ENCODE results near the gene MAT2A. TPM values are rescaled to one million over a fixed set of nuclear protein-coding genes. Genes with fewer than 3 reads are reported as not detected.
"Not testable (repeated sequence)": the region's sequence is repeated elsewhere in the genome, so short reads cannot be mapped to it uniquely, and the experiment has no call there.

Gene MAT2A
- total RNA-seq, 2 donors from 2014 or later, result 98.6 to 110 TPM

DNA sequence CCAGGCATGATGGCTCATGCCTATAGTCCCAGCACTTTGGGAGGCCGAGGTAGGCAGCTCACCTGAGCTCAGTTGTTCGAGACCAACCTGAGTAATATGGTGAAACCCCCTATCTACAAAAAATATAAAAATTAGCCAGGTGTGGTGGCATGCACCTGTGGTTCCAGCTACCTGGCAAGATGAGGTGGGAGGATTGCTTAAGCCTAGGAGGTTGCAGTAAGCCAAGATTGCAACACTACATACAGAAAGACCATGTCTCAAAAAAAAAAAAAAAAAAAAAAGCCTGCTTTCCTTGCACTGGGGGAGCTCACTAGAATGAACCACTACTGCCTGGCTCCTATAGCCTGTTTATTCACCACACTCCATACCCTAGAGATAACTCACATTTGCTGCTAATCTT is 7.4 kb upstream of the MAT2A start:
- Mint-ChIP-seq H3K4me3 (no peak overlapping the region), H3K27me3 (peaks cover 21% of the 10 kb centered on the region), H3K4me1 (peaks cover 9% of the 10 kb centered on the region), H3K36me3 (ENCODE audit: low read depth) (peaks cover 5% of the 10 kb centered on the region), H3K27ac (no peak overlapping the region)
- DNase-seq (no peak), ATAC-seq (no peak)
- no peaks in the 10 kb centered on the region for H3K9me3 ChIP-seq (ENCODE audit: control insufficient read depth, low read length, poor library complexity, severe bottlenecking)

DNA sequence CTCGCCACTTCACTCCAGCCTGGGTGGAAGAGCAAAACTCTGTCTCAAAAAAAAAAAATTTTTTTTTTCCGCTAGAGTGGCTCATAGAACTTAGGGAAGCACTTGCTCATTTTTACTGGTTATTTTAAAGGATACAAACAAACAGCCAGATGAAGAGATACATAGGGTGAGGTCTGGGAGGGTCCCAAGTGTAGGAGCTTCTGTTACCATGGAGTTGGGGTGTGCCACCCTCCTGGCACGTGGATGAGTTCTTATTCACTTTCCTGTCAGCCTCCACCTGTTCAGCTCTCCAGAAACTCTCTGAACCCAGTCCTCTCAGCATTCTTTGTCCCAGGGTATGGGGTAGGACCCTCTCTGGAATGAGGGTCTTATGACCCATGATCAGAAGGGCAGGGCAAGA is 4.9 kb upstream of the MAT2A start:
- Mint-ChIP-seq H3K27ac (no peak overlapping the region), H3K4me1 (peaks cover 13% of the 10 kb centered on the region), H3K36me3 (ENCODE audit: low read depth) (no peaks in the 10 kb centered on the region), H3K27me3 (peaks cover 3% of the 10 kb centered on the region), H3K4me3 (no peak overlapping the region)
- no peaks in the 10 kb centered on the region for H3K9me3 ChIP-seq (ENCODE audit: control insufficient read depth, low read length, poor library complexity, severe bottlenecking)
- DNase-seq (no peak), ATAC-seq (no peak)

DNA sequence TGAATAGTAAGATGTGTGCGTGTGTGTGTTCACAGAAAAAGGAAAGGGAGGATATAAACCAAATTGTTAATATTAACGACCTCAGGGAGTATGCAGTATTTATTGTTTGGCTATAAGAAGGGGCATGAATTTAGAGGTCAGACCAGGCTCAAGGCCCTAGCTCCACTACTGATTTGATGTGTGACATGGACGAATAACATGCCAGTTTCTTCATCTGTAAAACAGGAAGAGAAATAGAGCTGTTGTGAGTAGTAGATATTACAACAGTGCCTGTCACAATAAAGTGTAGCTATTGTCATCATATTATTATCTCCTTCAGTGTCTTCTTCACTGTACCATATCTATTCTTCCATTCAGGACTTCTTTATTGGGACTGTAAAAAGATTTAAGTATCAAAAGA is 4.1 kb upstream of the MAT2A start:
- Mint-ChIP-seq H3K4me3 (no peak overlapping the region), H3K36me3 (ENCODE audit: low read depth) (no peaks in the 10 kb centered on the region), H3K27me3 (no peaks in the 10 kb centered on the region), H3K4me1 (peaks cover 15% of the 10 kb centered on the region), H3K27ac (no peak overlapping the region)
- H3K9me3 ChIP-seq (ENCODE audit: control insufficient read depth, low read length, poor library complexity, severe bottlenecking), result no peaks in the 10 kb centered on the region
- ATAC-seq (no peak), DNase-seq (no peak)

DNA sequence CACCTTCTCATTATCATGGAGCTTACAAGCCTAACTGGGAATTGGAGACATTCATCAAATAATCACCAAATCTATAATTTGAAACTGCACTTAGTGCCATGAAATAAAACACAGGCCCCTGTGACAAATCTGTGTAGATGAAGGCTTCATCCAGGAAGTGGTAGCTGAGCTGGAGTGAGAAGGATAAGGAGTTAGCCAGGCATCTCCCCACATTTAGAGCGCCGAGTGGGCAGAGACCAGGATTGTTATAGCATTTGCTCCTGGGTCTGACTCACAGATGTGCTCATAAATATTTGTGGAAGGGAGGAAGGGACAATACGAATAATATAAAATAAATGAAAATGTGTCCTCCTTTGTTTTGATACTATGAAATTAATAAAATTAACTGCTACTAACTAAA is 2.5 kb upstream of the MAT2A start:
- Mint-ChIP-seq H3K4me3 (no peak overlapping the region), H3K27ac (no peak overlapping the region), H3K36me3 (ENCODE audit: low read depth) (no peaks in the 10 kb centered on the region), H3K27me3 (no peaks in the 10 kb centered on the region), H3K4me1 (peaks cover 25% of the 10 kb centered on the region)
- DNase-seq (no peak), ATAC-seq (no peak)
- H3K9me3 ChIP-seq (ENCODE audit: control insufficient read depth, low read length, poor library complexity, severe bottlenecking), result no peaks in the 10 kb centered on the region

DNA sequence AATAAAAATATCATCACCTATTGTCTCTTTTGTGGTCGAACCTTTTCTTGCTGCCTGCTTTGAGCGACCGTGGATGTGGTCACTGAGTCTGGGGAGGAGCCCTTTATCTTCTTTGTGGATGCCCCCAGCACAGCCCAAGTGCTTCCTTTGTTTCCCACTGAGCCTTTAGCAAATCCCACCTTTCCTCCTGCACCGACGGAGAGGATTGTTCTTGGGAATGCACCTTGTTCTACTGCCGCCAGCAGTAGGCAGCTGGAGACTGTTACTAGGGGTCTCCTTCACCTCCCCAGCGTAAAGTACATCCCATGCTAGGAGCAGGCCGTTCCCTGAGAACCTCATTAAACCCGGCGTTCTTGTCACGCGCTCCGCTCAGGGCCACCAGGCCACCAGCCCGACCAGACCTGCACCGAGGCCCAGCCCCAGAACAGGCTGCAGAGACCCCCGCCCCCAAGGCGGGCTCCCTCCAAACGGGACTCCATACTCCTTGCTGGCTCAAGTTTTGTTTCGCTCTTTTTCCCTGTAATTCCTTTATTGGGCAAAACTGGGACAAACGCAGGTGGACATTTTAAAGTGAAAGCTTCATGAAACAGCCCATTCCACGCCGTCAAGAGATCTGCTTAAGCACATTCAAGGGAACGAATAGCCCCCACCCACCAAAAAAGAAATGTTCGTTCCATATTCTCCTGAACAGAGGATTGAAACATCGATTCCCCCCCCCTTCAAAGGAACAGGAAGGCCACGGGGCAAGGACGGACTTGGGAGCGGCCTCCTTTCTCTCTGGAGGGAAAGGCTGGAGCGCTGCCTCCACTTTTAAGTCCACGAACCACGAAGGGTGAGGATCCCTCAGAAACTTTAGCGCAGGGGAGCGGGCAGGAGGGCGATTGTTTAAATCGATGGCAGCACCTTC is 1.1 kb upstream of the MAT2A start:
- peak overlapping the region; percentile 94 for H3K27ac Mint-ChIP-seq
- ATAC-seq (no peak), DNase-seq (no peak)
- no peaks in the 10 kb centered on the region for H3K9me3 ChIP-seq (ENCODE audit: control insufficient read depth, low read length, poor library complexity, severe bottlenecking)
- peaks cover 2% of the 10 kb centered on the region for H3K36me3 Mint-ChIP-seq (ENCODE audit: low read depth)
- peaks cover 35% of the 10 kb centered on the region for H3K4me1 Mint-ChIP-seq
- H3K4me3 Mint-ChIP-seq, result peak overlapping the region; percentile 94
- no peaks in the 10 kb centered on the region for H3K27me3 Mint-ChIP-seq

DNA sequence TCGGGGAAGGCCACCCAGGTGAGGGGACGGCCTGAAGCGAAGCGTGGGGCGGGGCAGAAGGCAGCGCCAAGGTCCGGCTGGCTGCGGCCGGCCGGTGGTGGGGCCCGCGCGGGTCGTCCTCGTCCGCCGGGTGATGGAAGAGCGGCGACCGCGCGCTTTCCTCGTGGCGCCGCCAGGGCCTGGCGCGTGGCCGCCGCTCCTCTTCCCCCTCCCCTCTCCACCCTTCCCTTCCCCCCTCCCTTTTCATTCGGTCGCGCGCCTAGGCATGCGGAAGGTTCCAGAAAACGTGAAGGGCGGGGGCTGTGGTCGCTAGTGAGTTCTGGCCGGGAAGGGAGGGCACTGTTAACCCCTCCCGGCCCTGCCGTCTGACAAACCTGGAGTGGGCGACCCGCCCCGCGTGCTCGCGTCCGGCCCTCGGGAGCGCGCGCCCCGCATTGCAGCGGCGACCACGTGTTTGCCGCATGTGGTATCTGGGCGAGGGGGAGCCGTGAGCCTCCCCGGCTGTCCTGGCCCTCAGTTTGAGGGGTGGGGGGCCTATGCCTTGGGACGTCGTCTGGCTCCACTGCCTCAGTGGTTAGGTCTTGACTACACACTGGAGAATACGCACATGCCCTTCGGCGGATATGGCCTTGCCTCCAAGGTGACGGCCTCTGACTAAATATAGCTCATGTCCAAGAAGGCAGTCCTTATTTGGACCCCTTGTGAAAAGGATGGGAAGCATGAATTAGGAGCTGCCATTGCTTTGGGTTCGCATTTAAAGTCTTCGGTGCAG is 579 bp downstream of the MAT2A start:
- H3K9me3 ChIP-seq (ENCODE audit: control insufficient read depth, low read length, poor library complexity, severe bottlenecking), result no peaks in the 10 kb centered on the region
- Mint-ChIP-seq H3K4me1 (peaks cover 43% of the 10 kb centered on the region), H3K36me3 (ENCODE audit: low read depth) (peaks cover 3% of the 10 kb centered on the region), H3K27ac (peak overlapping the region; percentile 94), H3K4me3 (peak overlapping the region; percentile 94), H3K27me3 (no peaks in the 10 kb centered on the region)
- peak; percentile 50 to 60 (median 59) for DNase-seq
- peak; percentile 70 for ATAC-seq

DNA sequence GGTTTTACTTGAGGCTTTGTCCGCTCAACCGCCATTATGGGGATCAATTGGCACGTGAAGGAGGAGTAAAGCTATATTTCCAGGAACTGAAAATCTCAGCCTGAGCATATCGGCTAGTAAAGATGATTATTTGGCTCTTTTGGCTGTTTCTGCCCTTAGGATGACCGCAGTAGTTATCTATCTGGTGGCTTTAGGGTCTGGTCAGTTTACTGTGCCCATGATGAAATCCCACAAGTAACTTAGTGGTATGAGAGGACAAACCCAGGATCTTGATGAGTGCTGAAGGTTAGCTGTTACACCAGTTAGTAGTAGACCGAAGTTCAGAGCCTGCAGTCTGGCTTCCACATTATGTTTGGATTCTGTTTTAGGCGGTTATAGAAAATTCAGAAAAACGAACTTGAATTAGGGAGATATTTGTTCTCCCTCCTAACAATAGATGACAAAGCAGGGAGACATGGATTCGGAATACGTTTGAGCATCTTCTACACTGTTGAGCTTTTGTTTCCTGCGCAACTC is 1.2 kb downstream of the MAT2A start:
- DNase-seq, result no peak
- no peaks in the 10 kb centered on the region for H3K9me3 ChIP-seq (ENCODE audit: control insufficient read depth, low read length, poor library complexity, severe bottlenecking)
- Mint-ChIP-seq H3K27me3 (no peaks in the 10 kb centered on the region), H3K36me3 (ENCODE audit: low read depth) (peaks cover 3% of the 10 kb centered on the region), H3K27ac (peak overlapping the region; percentile 94), H3K4me1 (peaks cover 40% of the 10 kb centered on the region), H3K4me3 (peak overlapping the region; percentile 94)
- ATAC-seq, result no peak

DNA sequence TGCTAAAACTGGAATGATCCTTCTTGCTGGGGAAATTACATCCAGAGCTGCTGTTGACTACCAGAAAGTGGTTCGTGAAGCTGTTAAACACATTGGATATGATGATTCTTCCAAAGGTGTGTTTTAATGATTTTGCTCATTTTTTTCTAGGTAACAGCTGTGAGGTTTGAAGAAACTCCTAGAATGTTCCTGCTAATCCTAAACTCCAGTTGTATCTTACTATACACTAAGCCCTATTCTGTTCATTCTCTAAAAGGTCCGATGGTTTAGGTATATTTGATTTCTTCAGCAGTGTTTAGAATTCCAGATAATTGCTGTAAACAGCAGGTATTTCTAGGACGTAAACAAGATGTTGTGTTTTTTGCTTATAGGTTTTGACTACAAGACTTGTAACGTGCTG is 2.3 kb downstream of the MAT2A start:
- H3K36me3 Mint-ChIP-seq (ENCODE audit: low read depth), result peaks cover 3% of the 10 kb centered on the region
- ATAC-seq, result no peak
- DNase-seq, result no peak
- no peaks in the 10 kb centered on the region for H3K9me3 ChIP-seq (ENCODE audit: control insufficient read depth, low read length, poor library complexity, severe bottlenecking)
- peaks cover 37% of the 10 kb centered on the region for H3K4me1 Mint-ChIP-seq
- H3K4me3 Mint-ChIP-seq, result peak overlapping the region; percentile 33
- no peaks in the 10 kb centered on the region for H3K27me3 Mint-ChIP-seq
- H3K27ac Mint-ChIP-seq, result peak overlapping the region; percentile 94

DNA sequence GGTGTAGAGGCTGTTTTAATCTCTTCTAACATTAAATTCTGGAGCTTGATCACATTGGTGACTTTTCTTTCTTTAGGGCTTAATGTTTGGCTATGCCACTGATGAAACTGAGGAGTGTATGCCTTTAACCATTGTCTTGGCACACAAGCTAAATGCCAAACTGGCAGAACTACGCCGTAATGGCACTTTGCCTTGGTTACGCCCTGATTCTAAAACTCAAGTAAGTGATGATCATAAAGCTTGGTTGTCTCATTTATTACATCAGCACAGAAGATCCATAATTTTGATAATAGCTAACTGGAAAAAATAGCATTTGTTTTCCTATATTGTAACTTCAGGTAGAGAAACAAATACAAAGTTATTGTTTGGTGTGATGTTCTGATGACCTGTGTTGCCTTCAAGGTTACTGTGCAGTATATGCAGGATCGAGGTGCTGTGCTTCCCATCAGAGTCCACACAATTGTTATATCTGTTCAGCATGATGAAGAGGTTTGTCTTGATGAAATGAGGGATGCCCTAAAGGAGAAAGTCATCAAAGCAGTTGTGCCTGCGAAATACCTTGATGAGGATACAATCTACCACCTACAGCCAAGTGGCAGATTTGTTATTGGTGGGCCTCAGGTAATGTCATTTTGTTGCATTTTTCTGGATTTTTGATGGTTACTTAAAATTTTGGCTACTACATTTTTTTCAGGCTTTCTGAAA is 2.9 kb downstream of the MAT2A start:
- DNase-seq (no peak), ATAC-seq (no peak)
- Mint-ChIP-seq H3K4me1 (peaks cover 37% of the 10 kb centered on the region), H3K4me3 (peak overlapping the region; percentile 31), H3K27ac (peak overlapping the region; percentile 94), H3K36me3 (ENCODE audit: low read depth) (peaks cover 3% of the 10 kb centered on the region), H3K27me3 (no peaks in the 10 kb centered on the region)
- H3K9me3 ChIP-seq (ENCODE audit: control insufficient read depth, low read length, poor library complexity, severe bottlenecking), result no peaks in the 10 kb centered on the region

DNA sequence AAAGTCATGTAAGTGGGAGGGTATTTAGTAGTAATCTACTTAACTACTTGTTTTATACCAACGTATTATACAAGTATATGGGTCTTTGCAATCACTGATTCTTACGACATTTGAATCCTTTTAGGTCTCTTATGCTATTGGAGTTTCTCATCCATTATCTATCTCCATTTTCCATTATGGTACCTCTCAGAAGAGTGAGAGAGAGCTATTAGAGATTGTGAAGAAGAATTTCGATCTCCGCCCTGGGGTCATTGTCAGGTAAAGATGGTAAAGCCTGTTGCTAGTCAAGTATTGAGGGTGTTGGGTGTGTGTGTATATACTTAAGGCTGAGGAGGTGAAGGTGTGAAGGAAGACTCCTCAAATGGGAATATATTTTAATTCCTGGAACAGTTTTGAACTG is 3.8 kb downstream of the MAT2A start:
- H3K36me3 Mint-ChIP-seq (ENCODE audit: low read depth), result peaks cover 3% of the 10 kb centered on the region
- peaks cover 33% of the 10 kb centered on the region for H3K4me1 Mint-ChIP-seq
- peak overlapping the region; percentile 87 for H3K27ac Mint-ChIP-seq
- H3K9me3 ChIP-seq (ENCODE audit: control insufficient read depth, low read length, poor library complexity, severe bottlenecking), result no peaks in the 10 kb centered on the region
- DNase-seq (no peak), ATAC-seq (no peak)
- H3K27me3 Mint-ChIP-seq, result no peaks in the 10 kb centered on the region
- H3K4me3 Mint-ChIP-seq, result no peak overlapping the region

DNA sequence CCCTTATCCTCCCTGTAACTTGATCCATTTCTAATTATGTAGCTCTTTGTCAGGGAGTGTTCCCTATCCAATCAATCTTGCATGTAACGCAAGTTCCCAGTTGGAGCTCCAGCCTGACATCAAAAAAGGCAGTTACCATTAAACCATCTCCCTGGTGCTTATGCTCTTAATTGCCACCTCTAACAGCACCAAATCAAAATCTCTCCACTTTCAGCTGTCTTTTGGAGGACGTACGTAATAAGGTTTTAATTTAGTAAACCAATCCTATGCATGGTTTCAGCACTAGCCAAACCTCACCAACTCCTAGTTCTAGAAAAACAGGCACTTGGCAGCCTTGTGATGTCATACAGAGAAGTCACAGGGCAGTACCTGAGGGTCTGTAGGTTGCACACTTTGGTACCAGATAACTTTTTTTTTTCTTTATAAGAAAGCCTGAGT is 5.3 kb downstream of the MAT2A start:
- peaks cover 30% of the 10 kb centered on the region for H3K4me1 Mint-ChIP-seq
- not testable (repeated sequence) for H3K27ac Mint-ChIP-seq; H3K4me3 Mint-ChIP-seq; H3K27me3 Mint-ChIP-seq; H3K9me3 ChIP-seq (ENCODE audit: control insufficient read depth, low read length, poor library complexity, severe bottlenecking); ATAC-seq; DNase-seq; H3K36me3 Mint-ChIP-seq (ENCODE audit: low read depth)

DNA sequence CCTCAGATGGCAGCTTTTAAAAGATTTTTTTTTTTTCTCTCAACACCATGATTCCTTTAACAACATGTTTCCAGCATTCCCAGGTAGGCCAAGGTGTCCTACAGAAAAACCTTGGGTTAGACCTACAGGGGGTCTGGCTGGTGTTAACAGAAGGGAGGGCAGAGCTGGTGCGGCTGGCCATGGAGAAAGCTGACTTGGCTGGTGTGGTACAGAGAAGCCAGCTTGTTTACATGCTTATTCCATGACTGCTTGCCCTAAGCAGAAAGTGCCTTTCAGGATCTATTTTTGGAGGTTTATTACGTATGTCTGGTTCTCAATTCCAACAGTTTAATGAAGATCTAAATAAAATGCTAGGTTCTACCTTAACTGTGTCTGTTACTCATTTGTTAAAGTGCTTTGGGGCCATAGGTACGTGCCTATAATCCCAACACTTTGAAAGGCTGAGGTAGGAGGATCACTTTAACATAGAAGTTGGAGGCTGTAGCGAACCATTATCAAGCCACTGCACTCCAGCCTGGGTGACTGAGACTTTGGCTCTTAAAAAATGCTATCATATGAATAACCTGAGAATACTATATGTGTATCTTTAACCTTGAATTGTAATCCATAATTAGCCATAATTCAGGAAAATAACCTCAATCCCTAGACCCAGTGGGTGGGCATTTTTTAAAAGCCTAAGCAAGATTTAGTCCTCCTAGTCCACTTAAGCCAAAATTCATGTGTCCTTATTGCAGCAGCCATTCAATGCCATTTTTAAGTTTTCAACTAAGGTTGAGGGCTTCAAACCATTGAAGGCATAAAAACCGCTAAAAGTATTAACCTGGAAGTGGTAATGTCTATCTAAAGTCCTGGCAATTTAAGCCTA is 6.2 kb downstream of the MAT2A start:
- ATAC-seq; H3K36me3 Mint-ChIP-seq (ENCODE audit: low read depth); H3K4me3 Mint-ChIP-seq; H3K27me3 Mint-ChIP-seq; DNase-seq; H3K9me3 ChIP-seq (ENCODE audit: control insufficient read depth, low read length, poor library complexity, severe bottlenecking); H3K27ac Mint-ChIP-seq: not testable (repeated sequence)
- H3K4me1 Mint-ChIP-seq, result peaks cover 25% of the 10 kb centered on the region
